GM18508 (cell line): ENCODE data around the gene KCNMA1.
"Not testable (repeated sequence)": the region's sequence is repeated elsewhere in the genome, so short reads cannot be mapped to it uniquely, and the experiment has no call there.

Experiments used
- ATAC-seq: cut with Tn5 transposase; IDR thresholded peaks from one replicate; pipeline ENCODE4 v1.9.1; 2021; ENCODE audit warnings: moderate number of reproducible peaks; ENCODE audit not compliant: insufficient read depth, unreplicated experiment

The KCNMA1 gene

GRCh38 chr10:77387701-77388100 lies 249.9 kb downstream of the KCNMA1 start:
- not testable (repeated sequence) for ATAC-seq

GRCh38 chr10:77387247-77387646 lies 250.4 kb downstream of the KCNMA1 start:
- ATAC-seq = no peak

GRCh38 chr10:77386838-77387237 lies 250.8 kb downstream of the KCNMA1 start:
- ATAC-seq = no peak

- ATAC-seq = no peak
Observed at GRCh38 chr10:77386365-77386764, 251.2 kb downstream of the KCNMA1 start.

- no peak for ATAC-seq
Observed at GRCh38 chr10:77385315-77385714, 252.3 kb downstream of the KCNMA1 start.

- ATAC-seq = no peak
Observed at GRCh38 chr10:77383861-77384553, 253.6 kb downstream of the KCNMA1 start.

- ATAC-seq = no peak
Observed at GRCh38 chr10:77381750-77382149, 255.9 kb downstream of the KCNMA1 start.

GRCh38 chr10:77380723-77381122 lies 256.9 kb downstream of the KCNMA1 start:
- no peak for ATAC-seq

- ATAC-seq = no peak
Observed at GRCh38 chr10:77380191-77380590, 257.4 kb downstream of the KCNMA1 start.

GRCh38 chr10:77378366-77379349 lies 258.9 kb downstream of the KCNMA1 start:
- ATAC-seq = no peak

- no peak for ATAC-seq
Observed at GRCh38 chr10:77377678-77378352, 259.8 kb downstream of the KCNMA1 start.

GRCh38 chr10:77377034-77377433 lies 260.6 kb downstream of the KCNMA1 start:
- no peak for ATAC-seq

- ATAC-seq = no peak
Observed at GRCh38 chr10:77374189-77374656, 263.4 kb downstream of the KCNMA1 start.

- ATAC-seq = no peak
Observed at GRCh38 chr10:77371848-77372799, 265.5 kb downstream of the KCNMA1 start.

GRCh38 chr10:77371421-77371820 lies 266.2 kb downstream of the KCNMA1 start:
- no peak for ATAC-seq

GRCh38 chr10:77368006-77368405 lies 269.6 kb downstream of the KCNMA1 start:
- ATAC-seq = no peak

GRCh38 chr10:77363210-77363609 lies 274.4 kb downstream of the KCNMA1 start:
- ATAC-seq = no peak

GRCh38 chr10:77361831-77362230 lies 275.8 kb downstream of the KCNMA1 start:
- no peak for ATAC-seq

- no peak for ATAC-seq
Observed at GRCh38 chr10:77361426-77361825, 276.2 kb downstream of the KCNMA1 start.

- ATAC-seq = no peak
Observed at GRCh38 chr10:77360835-77361234, 276.8 kb downstream of the KCNMA1 start.
